ENCODE measurements around the gene RECQL5.

GRCh38 chr17:75629157-75629556 lies 37.8 kb downstream of the RECQL5 start:
- TF ChIP-seq CTCF (IDR thresholded peaks at IDR 0.05) = no peak
- TF ChIP-seq POLR2A (IDR thresholded peaks at IDR 0.05) = no peak
